Effector memory CD8-positive, alpha-beta T cell (primary cell): ENCODE data around the gene PITPNM3.

Experiments
- ATAC-seq: fragments of 150-1000 bp; cut with Tn5 transposase; replicated peaks from 2 replicates; pipeline ENCODE4 v1.10.0; 2021; ENCODE audit warnings: mild to moderate bottlenecking, moderate library complexity
- DNase-seq, 3 experiments: peaks; one replicate each; pipeline ENCODE4 v3.0.0; 2021
- H3K27ac Mint-ChIP-seq, 2 donors: one replicate each; pipeline ENCODE4 v1.8.0; 2022; ENCODE audit warnings: mild to moderate bottlenecking in 2 of 2, mixed read lengths in 2 of 2, moderate library complexity in 2 of 2
- H3K27me3 Mint-ChIP-seq, 2 donors: one replicate each; pipeline ENCODE4 v1.8.0; 2022; ENCODE audit warnings: mixed read lengths in 2 of 2
- H3K36me3 Mint-ChIP-seq: one replicate; pipeline ENCODE4 v1.8.0; 2022; ENCODE audit warnings: mild to moderate bottlenecking, moderate library complexity, mixed read lengths; ENCODE audit not compliant: insufficient read depth
- H3K4me1 Mint-ChIP-seq, 2 donors: one replicate each; pipeline ENCODE4 v1.8.0; 2022; ENCODE audit warnings: low read depth in 2 of 2, mixed read lengths in 2 of 2
- H3K4me3 Mint-ChIP-seq, 2 donors: one replicate each; pipeline ENCODE4 v1.8.0; 2022; ENCODE audit warnings: mild to moderate bottlenecking in 2 of 2, mixed read lengths in 2 of 2, moderate library complexity in 2 of 2
- H3K9me3 Mint-ChIP-seq, 2 donors: one replicate each; pipeline ENCODE4 v1.8.0; 2022; ENCODE audit warnings: mixed read lengths in 2 of 2

PITPNM3 gene

DNA sequence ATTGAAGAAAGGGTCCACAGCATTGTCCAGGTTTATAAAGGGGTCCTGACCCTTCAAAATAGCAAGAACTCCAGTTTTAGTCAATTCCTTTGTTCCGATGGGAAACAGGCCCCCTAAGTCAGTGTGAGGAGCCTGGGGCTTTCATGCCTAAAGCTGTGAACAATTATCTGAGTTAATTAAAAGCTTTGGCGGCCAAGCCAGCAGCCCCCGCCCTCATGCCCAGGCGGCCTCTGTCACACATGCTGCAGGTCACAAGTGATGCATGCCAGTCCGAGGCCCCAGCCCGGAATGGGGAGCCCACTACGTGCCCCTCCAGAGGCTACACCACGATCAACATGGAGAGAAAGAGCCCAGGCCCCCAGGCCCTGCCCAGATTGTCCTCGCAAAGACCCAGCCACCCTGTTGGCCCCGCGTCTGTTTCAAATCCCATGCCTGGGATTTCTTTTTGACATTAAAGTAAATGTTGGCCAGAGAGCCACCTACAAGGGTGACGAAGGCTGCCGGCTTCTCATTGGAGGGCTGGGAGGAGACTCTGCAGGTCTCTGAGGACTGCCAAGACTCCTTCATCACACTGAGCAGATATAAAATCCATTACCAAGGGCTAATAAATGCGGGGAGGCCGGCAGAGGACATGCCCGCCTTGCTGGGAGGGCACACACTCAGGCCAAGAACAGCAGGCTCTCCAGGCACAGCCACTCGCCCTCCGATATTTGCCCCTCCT lies 14.5 kb upstream of the PITPNM3 start:
- H3K4me3 Mint-ChIP-seq, result no peak overlapping the region
- peaks cover 6% of the 10 kb centered on the region for H3K36me3 Mint-ChIP-seq
- no peak for DNase-seq
- no peak for ATAC-seq
- no peaks in the 10 kb centered on the region for H3K9me3 Mint-ChIP-seq
- peaks cover 5 to 9% of the 10 kb centered on the region in 2 donors for H3K27me3 Mint-ChIP-seq
- peaks cover 10 to 11% of the 10 kb centered on the region in 2 donors for H3K4me1 Mint-ChIP-seq
- H3K27ac Mint-ChIP-seq, result no peak overlapping the region

DNA sequence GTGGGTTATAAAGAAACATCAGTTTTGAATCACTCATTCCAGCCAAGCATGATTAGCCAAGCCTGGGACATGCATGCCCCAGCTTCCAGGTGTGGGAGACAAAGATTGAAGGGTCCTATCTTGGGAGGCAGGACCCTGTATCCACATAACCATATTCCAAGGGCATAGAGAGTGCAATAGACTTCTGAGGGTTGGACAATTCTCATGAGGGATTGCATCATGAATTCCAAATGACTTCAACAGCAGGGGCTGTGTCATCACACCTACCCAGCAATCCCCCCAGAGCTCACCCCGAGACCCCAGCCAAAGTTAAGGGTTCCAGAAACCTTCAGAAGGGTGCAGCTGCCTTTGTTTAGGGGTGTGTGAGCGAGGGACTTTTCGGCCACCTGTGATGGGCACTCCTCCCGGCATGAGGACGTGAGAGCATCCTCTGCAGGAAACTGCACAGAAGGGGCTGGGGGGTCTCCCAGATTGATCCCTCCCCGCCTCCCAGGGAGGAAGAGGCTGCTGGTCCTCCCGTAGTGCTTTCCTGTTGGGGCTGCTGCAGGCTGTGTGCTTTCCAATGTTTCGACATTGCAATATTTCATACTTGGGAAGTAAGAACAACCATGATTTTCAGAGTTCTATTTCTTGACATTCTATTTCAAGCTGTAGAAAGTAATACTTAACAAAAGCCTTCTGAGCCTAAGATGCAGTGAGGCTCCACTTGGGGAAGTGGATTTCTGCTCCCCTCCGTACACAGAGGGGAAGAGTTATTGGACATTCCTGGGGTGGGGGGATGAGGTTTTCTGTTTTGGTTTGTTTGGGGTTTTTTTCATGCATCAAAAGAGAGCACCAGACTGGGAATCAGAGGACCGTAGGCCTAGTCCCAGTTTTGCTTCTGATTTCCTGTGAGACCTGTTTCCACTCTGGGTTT lies 13.3 kb upstream of the PITPNM3 start:
- peaks cover 6% of the 10 kb centered on the region for H3K36me3 Mint-ChIP-seq
- peaks cover 8 to 14% of the 10 kb centered on the region in 2 donors for H3K27me3 Mint-ChIP-seq
- no peak overlapping the region for H3K27ac Mint-ChIP-seq
- DNase-seq, result no peak
- H3K4me1 Mint-ChIP-seq, result no peaks in the 10 kb centered on the region
- no peak overlapping the region for H3K4me3 Mint-ChIP-seq
- no peak for ATAC-seq
- no peaks in the 10 kb centered on the region for H3K9me3 Mint-ChIP-seq

DNA sequence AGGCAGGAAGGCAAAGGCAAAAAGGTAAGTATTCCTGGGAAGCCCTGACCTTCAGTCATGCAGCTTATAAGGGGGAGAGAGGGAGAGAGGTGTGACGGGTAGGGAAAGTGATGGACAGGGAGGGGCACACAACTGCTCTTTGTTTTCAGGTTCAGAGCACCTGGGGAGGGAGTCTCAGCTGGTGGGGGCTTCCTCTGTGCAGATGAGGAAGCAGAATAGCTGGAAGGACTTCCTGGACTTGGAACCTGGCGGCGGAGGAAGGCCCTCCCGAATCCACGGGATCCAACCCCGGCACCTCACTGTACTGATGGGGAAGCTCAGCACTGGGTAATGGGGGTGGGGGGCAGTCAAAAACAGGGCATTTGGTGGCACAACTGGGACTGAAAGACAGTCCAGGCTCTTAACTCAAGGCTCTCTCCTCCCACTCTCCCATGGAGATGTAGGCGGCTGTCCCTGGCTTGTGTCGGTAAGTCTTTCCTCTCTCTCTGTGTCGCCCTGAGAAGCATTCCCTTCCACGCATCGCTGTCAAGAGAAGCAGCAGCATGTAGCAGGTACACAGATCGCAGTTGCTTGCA lies 11.9 kb upstream of the PITPNM3 start:
- no peak for ATAC-seq
- DNase-seq, result no peak
- Mint-ChIP-seq H3K27ac (no peak overlapping the region), H3K9me3 (no peaks in the 10 kb centered on the region), H3K4me3 (no peak overlapping the region), H3K27me3 (peaks cover 18 to 28% of the 10 kb centered on the region in 2 donors), H3K36me3 (peaks cover 4% of the 10 kb centered on the region), H3K4me1 (no peaks in the 10 kb centered on the region)

DNA sequence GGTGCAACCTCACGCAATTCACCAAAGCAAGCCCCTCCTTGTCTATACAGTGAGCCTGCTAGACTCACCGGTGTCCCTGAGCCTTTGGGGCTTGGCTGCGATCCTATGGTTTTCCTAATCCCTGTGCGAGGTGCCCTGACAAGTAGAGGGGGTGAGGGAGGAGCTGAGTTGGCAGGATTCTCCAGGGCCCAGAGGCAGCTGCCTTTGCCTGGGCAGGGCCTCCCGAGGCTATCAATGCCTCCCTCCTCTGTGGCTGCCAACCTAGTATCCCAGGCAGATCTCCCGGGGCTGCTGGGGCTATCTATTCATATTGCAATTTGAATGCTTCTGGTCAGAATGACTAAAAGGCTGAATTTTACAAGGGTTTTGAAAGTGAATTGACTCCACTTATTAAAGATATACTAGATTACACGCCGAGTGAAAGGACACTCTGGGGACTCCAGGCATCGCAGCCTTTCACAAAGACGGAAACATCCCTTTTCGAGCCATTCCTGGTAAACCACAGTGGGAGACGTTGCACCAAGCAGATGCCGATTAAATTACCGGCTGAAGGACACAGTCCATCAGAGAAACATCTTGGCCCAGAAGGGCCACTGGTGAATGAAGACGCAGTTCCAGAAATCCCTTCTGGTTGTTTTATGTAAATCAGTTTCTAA lies 11.3 kb upstream of the PITPNM3 start:
- no peaks in the 10 kb centered on the region for H3K9me3 Mint-ChIP-seq
- no peak overlapping the region for H3K27ac Mint-ChIP-seq
- ATAC-seq (no peak), DNase-seq (no peak)
- no peak overlapping the region for H3K4me3 Mint-ChIP-seq
- H3K4me1 Mint-ChIP-seq, result no peaks in the 10 kb centered on the region
- H3K36me3 Mint-ChIP-seq, result peaks cover 5% of the 10 kb centered on the region
- peaks cover 25 to 34% of the 10 kb centered on the region in 2 donors for H3K27me3 Mint-ChIP-seq

DNA sequence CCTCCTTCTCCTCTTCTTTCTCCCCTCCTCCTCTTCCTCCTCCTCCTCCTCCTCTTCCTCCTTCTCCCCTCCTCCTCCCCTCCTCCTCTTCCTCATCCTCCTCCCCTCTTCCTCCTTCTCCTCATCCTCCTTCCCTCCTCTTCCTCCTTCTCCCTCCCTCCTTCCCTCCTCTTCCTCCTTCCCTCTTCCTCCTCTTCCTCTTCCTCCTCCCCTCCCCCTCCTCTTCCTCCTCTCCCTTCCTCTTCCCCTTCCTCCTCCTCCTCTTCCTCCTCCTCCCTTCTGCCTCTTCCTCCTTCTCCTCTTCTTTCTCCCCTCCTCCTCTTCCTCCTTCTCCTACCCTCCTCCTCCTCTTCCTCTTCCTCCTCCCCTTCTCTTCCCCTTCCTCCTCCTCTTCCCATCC lies 5.1 kb upstream of the PITPNM3 start:
- ATAC-seq (no peak), DNase-seq (no peak)
- H3K4me3 Mint-ChIP-seq, result no peak overlapping the region
- H3K9me3 Mint-ChIP-seq, result no peaks in the 10 kb centered on the region
- peaks cover 6% of the 10 kb centered on the region for H3K36me3 Mint-ChIP-seq
- H3K4me1 Mint-ChIP-seq, result peaks cover 5% of the 10 kb centered on the region in 2 donors
- peaks cover 51 to 73% of the 10 kb centered on the region in 2 donors for H3K27me3 Mint-ChIP-seq
- no peak overlapping the region for H3K27ac Mint-ChIP-seq

DNA sequence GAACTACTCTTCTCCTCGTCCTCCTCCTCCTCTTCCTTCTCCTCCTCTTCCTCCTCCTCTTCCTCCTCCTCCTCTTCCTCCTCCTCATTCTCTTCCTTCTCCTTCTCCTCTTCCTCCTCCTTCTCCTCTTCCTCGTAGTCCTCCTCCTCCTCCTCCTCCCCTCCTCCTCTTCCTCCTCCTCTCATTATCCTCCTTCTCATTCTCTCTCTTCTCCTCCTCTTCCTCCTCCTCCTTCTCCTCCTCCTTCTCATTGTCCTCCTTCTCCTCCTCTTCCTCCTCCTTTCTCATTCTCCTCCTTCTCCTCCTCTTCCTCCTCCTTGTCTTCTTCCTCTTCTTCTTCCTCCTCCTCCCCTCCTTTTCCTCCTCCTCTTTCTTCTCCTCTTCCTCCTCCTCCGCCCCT lies 4.1 kb upstream of the PITPNM3 start:
- H3K9me3 Mint-ChIP-seq, result no peaks in the 10 kb centered on the region
- peaks cover 5 to 6% of the 10 kb centered on the region in 2 donors for H3K4me1 Mint-ChIP-seq
- peak overlapping the region in 1 of 2 donors; percentile 17 for H3K27ac Mint-ChIP-seq
- H3K4me3 Mint-ChIP-seq, result no peak overlapping the region
- ATAC-seq (no peak), DNase-seq (no peak)
- H3K27me3 Mint-ChIP-seq, result peaks cover 52 to 75% of the 10 kb centered on the region in 2 donors
- peaks cover 6% of the 10 kb centered on the region for H3K36me3 Mint-ChIP-seq

DNA sequence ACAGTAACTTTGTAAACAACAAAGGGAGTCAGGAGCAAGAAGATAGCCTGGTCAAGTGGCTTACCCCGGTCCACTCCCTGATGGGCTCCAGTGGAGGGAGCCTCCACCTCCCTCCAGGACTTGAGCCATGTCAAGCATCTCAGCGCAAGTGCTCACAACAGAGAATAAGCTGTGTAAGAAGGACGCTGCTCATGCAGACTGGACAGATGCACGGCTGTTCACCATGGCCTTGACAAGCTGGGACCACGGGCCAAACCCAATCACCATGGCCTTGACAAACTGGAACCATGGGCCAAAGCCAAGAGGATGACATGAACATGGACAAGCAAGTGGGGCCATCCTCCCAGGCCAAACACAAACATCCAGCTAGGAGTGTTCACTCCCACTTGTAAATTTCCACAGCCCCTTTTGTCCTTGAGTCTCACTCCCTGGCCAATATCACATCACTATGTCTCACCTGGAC lies 3.4 kb upstream of the PITPNM3 start:
- H3K4me1 Mint-ChIP-seq, result peaks cover 5 to 12% of the 10 kb centered on the region in 2 donors
- no peak for DNase-seq
- no peak overlapping the region for H3K4me3 Mint-ChIP-seq
- no peak for ATAC-seq
- no peaks in the 10 kb centered on the region for H3K9me3 Mint-ChIP-seq
- no peak overlapping the region for H3K27ac Mint-ChIP-seq
- H3K36me3 Mint-ChIP-seq, result peaks cover 6% of the 10 kb centered on the region
- H3K27me3 Mint-ChIP-seq, result peaks cover 57 to 78% of the 10 kb centered on the region in 2 donors

DNA sequence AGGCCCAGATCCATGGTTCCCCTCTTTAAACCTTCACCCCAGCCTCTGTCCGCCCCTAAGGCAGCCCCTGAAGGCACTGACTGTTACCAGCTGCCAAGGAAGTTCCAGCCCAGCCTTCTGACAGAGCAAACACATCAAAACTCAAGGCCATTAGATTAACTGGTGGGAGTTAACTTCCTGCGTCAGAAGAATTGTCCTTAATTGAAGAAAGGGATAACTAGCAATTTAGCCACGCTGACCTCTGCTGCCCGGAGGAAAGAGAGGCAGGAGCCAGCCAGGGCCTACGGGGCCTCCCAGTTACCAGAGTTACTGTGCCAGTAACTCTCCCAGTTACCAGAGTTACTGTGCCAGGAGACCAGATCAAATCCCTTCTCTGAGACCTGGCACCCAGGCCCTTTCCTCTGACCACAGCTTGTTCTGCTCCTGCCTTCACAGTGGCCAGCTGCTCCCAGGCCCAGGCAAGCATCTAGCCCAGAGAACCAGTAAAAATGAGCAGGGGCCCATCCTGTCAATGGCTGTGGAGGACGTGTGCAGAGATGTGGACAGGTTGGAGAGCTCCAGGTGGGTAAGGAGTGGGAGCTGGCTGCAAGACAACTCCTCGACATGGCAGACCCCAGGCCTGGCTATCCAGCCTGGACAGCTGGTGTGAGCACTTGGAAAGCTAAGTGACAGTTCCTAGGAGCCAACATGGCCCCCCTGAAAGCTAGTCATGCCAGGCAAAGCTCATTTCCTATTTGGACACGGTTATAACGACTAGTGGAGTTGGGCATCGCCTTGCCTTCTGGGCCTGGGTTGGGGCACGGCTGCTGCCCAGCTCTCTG lies 2.8 kb upstream of the PITPNM3 start:
- H3K27ac Mint-ChIP-seq, result no peak overlapping the region
- H3K9me3 Mint-ChIP-seq, result no peaks in the 10 kb centered on the region
- H3K4me1 Mint-ChIP-seq, result peaks cover 5 to 13% of the 10 kb centered on the region in 2 donors
- no peak overlapping the region for H3K4me3 Mint-ChIP-seq
- peaks cover 57 to 78% of the 10 kb centered on the region in 2 donors for H3K27me3 Mint-ChIP-seq
- H3K36me3 Mint-ChIP-seq, result peaks cover 8% of the 10 kb centered on the region
- DNase-seq (no peak), ATAC-seq (no peak)

DNA sequence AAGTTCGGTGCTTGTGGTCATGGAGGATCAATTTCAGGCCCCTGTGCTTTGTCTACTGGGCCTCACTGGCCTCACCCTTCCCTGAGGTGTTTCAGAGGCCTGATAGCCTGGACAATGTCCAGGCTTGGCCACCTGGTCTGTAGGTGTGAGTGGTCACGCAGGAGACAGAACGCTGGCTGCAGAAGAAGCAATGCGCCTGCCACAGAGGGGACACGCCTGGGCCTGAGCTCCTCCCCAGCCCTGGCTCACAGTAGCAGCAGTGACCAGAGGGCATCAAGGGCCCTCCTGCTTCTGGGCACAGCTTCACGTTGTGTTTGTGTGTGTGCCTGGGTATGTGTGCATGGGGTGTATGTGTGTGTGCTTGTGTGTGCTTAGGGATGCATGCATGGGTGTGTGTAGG lies 1.9 kb upstream of the PITPNM3 start:
- Mint-ChIP-seq H3K36me3 (peaks cover 8% of the 10 kb centered on the region), H3K4me3 (no peak overlapping the region), H3K27ac (no peak overlapping the region), H3K4me1 (peaks cover 5 to 13% of the 10 kb centered on the region in 2 donors), H3K9me3 (no peaks in the 10 kb centered on the region), H3K27me3 (peaks cover 60 to 78% of the 10 kb centered on the region in 2 donors)
- DNase-seq (no peak), ATAC-seq (no peak)

DNA sequence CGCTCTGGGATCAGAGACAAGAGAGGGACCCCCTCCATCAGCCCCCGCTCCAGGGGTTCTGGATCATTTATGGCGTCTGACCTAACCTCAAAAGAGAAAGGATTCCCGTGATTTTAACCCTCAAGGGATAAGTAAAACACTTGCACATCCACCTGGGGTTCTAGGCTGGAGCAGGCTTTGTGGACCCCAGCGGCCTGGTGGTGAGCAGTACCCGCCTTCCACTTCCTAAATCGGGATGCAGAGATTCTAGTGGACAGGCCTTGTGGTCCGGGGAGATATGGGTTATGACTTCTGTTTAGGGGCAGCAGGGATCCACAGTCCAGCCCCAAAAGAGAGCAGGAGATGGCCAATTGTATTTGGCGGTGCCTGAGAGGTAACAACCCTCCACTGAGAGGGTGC lies 684 bp upstream of the PITPNM3 start:
- no peak overlapping the region for H3K27ac Mint-ChIP-seq
- ATAC-seq, result no peak
- H3K4me3 Mint-ChIP-seq, result peak overlapping the region; percentile 40 to 50
- H3K27me3 Mint-ChIP-seq, result peaks cover 54 to 75% of the 10 kb centered on the region in 2 donors
- no peak for DNase-seq
- H3K4me1 Mint-ChIP-seq, result peaks cover 5 to 13% of the 10 kb centered on the region in 2 donors
- H3K36me3 Mint-ChIP-seq, result peaks cover 4% of the 10 kb centered on the region
- no peaks in the 10 kb centered on the region for H3K9me3 Mint-ChIP-seq

DNA sequence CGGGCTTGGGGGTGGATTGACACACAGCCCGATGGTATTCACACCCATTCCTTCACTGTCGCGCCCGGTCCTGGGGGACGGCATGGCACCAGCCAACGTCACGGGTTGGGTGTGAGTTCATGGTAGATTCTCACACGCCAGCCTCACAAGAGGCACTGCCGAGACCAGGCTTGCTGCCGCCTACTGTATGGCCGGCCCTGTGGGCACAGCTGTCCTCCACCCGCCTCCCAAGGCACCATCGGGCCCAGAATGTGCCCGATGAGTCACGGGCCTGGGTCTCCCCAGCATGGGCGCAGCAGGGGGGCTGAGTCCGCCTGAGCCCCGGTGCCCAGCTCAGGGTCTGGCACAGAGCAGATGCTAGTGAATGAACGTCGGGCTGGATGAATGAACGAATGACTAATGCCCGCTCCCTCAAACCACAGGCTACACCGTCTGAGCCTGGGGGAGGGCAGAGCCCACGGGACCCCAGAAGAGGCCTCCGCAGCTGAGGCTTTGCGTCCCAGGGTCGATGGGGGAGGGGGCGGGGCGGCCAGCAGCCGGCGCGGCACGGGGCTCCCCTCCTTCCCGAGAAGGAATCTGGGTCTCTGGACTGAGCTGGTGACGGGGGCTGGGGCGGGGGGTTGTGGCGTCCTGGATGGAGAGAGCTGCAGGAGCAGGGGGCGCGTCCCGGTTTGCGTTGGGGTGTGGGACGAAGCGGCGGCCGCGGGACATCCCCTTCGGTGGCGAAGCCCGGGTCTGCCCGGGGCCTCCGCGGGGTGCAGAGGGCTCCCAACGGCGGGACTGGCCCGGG lies 829 bp downstream of the PITPNM3 start:
- Mint-ChIP-seq H3K27me3 (peaks cover 51 to 69% of the 10 kb centered on the region in 2 donors), H3K4me1 (peaks cover 5 to 13% of the 10 kb centered on the region in 2 donors), H3K27ac (no peak overlapping the region), H3K9me3 (no peaks in the 10 kb centered on the region), H3K36me3 (peaks cover 3% of the 10 kb centered on the region), H3K4me3 (peak overlapping the region; percentile 72 to 73)
- no peak for ATAC-seq
- DNase-seq, result no peak

DNA sequence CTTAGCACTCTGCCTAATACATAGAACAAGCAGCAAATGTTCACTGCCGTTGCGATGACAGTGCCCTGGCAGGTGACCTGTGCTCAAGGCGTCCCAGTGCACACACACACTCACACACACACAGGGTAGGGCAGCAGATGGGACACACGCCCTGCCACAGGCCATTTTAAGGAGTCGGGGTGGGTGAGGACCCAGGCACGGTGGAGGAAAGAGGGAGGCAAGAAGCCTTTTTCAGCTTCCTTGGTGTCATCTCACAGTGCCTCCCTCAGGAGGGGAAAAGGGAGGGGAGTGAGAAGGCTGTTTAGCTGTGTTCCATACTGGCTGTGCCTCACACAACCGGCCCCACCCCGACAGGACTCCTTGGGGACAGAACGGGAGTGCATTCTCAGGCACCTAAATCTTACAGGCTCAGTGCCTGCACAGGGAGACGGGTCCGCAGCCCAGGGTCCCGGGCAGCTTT lies 1.5 kb downstream of the PITPNM3 start:
- peaks cover 5 to 13% of the 10 kb centered on the region in 2 donors for H3K4me1 Mint-ChIP-seq

More for the DNA sequence above, 1.5 kb downstream of the PITPNM3 start:
- DNase-seq (no peak), ATAC-seq (no peak)
- no peaks in the 10 kb centered on the region for H3K9me3 Mint-ChIP-seq
- peak overlapping the region; percentile 72 to 73 for H3K4me3 Mint-ChIP-seq
- H3K36me3 Mint-ChIP-seq, result peaks cover 3% of the 10 kb centered on the region
- H3K27me3 Mint-ChIP-seq, result peaks cover 47 to 65% of the 10 kb centered on the region in 2 donors
- H3K27ac Mint-ChIP-seq, result no peak overlapping the region
